GM21390 (cell line): ENCODE results near the gene ZNF26.

ENCODE experiments used
- ATAC-seq: cut with Tn5 transposase; IDR thresholded peaks from one replicate; pipeline ENCODE4 v1.9.1; 2021; ENCODE audit not compliant: unreplicated experiment

ZNF26 gene

GRCh38 chr12:133058203-133059113 is 72.3 kb downstream of the ZNF26 start:
- no peak for ATAC-seq

GRCh38 chr12:133061954-133062353 is 75.8 kb downstream of the ZNF26 start:
- ATAC-seq: no peak

GRCh38 chr12:133063556-133063955 is 77.4 kb downstream of the ZNF26 start:
- no peak for ATAC-seq

GRCh38 chr12:133073836-133074235 is 87.7 kb downstream of the ZNF26 start:
- no peak for ATAC-seq
